RKO (cell line): Measurements from ENCODE around the gene ERI3.

ENCODE experiments used
- DNase-seq: peaks from one replicate; pipeline ENCODE4 v3.0.0-alpha.2; 2016; ENCODE audit warnings: low spot score

ERI3 gene

DNA sequence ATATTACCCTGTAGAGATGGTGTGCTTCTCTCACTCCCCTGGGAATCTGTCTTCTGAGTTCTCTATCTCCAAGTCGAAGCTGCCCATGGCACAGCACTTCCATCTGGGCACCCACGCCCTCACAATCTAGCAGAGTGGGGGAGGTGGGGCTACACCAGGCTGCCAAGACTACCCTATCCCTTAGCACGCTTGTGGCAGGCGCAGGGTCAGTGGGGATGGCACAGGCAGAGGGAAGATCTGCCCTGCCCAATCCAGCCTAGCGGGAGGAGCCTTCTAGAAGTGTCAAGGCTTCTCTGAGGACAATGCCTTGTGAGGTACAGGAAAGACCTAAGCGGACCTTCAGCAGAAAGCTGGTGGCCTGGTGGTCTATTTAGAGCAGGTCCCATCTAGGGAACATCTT is 92.6 kb downstream of the ERI3 start:
- no peak for DNase-seq

DNA sequence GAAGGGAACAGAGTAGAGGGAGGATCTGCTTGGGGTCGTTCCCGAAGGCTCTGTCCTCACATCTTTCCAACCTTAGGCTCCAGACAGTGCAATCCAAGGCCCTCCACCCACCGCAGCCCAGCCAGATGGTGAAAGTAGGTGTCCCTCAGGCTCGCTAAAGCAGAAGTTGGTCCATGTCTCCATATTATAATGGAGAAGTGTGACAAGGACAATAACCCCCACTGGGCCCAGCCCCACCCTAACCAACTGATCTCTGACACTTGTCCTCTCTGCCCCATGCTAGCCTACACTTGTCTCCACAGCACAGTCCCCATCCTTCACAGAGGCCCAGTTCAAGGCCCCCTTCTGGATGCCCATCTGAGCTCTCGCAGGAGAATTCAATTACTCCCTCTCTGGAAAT is 93.1 kb downstream of the ERI3 start:
- no peak for DNase-seq

DNA sequence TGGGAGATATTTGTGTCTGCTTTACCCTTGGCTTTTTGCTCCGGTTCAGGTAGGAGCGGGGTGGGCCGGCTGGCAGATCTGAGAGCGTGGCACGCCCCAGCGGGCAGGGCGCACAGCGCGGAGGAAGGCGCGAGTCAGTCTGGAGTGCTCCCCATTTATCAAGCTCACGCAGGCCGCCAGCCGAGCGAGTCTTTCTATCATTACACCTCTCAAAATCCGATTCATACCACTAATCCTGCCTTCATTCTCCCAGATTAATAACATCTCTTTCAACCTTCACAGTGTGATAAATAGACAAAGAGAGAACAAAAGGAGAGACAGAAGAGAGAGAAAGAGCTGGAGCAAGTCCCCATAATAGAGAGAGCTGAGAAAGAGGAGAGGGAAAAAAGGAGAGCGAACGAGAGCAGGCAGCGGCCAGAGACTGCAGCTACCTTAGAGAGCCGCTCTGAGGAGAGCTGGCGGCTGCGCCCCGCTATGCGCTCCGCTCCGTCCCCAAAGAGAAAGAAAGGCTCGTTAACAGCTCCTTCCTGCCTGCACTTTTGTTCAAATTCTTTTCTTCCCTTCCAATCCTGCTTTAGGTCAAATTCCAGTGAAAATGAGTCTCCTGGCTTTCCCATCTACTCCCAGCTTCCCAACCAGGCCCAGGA is 93.8 kb downstream of the ERI3 start:
- no peak for DNase-seq

DNA sequence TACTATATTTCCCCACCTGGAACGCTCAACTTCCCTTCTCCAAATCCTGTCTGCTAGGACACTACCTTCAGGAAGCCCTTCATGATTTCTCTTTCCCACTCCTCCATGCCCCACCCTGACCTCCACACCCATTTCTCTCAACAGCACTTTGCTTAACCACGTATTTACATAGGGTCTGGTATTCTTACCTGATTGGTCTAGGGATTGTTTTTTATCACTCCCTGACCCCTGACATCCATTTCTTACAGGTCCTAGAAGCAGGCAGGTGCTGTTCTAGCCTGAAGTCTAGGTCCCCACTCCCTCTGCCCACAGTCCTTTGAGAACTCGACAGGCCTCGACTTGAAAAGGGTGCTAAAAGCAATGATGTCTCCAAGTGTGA is 94.3 kb downstream of the ERI3 start:
- DNase-seq: no peak

DNA sequence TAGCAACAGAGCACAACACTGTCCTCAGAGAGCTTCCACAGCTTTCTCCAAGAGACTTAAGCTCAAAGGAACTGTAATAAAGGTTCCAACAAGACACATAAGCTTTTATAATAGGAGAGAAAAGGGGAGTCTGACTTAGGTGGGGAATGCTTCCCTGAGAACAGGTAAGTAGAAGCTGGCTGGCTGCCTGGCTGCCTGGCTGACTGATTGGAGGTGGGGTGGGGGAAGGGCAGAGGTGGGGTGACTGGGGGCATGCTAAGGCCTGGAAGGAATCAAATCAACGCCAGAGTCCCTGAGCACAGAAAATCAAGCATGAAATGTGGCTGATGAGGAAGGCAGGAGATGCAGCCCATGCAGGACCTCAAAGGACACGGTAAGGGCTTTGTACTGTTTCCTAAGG is 96.0 kb downstream of the ERI3 start:
- DNase-seq: no peak

DNA sequence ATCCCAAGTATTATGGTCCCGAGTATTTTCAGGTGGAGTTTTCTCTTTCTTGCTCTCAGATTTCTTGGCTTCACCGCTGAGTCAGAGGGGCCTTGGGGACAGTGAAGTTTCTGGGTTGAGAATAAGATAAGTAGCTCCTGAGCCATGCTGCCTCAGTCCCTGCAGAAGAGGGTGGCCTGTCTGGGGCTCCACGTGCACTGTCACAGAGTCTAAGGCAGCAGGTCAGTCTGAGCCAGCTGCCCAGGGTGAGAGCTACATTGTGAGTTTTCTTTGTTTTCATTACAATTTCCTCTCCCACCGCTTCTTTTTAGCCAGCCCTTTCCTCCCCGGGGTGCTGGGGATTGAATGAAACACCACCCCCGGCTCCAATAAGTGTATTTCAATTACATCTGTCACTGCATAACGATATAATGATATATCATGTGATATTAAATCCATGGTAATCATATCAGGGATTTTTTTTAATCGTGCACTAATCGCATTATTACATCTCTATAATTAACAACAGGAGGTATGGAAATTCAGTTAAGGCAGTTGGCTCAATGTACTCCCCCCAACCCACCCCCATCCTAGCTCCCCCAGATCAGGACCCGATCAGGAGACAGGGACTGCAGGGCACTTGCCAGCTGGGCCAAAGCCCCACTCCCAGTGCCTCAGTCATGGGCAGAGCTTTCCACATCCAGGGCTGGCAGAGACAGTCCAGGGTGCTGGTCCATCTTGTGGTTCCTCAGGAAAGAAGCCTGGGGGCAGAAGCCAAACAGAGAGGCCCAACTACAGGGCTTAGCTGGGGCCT is 98.1 kb downstream of the ERI3 start:
- no peak for DNase-seq

DNA sequence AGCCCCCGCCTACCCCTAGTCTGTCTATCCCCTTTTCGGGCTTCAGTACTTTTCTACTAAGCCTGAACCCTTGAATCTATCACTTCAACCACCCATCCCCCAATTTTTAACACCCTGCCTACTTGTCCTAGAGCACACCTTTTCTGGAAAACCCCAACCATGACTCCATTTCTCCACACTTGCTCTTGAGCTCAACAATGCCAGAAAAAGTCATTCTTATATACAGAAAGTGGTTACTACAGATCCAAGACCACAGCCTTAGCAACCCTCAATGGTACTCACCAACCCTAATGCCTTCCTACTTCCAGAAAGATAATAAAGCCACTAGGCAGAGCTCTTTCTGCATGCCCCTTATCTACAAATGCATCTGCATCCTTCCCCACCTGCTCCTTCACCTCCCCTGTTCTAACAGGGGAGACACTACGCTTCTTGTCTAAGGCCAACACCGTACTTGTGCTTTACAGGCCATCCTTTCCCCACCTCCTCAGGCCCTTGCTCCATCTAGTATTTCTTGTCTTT is 100.6 kb downstream of the ERI3 start:
- no peak for DNase-seq

DNA sequence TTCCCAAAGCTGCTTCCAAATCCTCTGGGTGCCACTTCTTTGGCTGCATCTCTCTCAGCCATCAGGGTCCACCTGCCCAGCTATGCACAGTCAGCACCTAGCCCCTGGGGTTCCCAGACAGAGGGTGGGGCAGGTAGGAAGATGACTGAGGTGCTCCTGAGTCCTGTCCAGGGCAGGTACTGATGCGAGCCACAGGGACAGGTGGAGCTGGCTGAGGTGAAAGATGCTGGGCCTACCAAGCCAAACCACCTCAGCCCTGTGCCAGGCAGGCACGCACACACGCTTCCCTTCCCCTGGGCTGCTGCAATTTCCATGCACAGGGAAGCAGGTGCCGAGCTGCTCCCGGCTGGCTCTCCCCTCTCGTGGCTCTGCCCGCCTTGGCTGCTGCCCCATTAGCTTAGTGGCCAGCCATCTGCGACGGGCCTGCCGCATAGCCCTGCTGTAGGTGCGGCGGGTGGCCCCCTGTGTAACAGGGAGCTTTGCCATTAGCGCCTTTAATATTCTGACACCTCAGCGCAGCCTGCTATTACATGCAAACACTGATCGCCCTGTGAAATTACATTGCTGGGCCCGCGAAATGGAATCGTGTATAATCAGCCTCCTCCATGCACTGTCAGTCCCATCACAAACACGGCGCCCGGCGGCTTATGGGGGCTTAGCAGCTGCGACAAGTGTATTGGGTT is 102.9 kb downstream of the ERI3 start:
- no peak for DNase-seq

DNA sequence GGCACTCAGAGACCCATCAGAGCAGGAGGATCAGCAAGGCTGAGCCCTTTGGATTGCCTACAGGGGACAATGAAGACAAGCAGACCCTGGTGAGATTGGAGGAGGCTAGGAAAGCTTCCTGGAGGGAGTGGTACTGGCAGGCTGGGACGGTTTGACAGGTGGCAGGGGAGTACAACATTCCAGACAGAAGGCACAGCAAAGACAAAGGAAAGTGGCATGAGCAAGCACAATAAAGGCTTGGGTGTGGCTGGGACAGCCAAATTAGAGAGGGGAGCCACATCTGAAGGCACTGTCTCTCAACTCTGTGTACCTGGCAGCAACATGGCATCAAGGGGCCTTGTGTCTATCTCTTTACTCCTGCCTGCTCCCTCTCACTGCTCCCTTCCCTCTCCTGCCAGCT is 103.6 kb downstream of the ERI3 start:
- no peak for DNase-seq

DNA sequence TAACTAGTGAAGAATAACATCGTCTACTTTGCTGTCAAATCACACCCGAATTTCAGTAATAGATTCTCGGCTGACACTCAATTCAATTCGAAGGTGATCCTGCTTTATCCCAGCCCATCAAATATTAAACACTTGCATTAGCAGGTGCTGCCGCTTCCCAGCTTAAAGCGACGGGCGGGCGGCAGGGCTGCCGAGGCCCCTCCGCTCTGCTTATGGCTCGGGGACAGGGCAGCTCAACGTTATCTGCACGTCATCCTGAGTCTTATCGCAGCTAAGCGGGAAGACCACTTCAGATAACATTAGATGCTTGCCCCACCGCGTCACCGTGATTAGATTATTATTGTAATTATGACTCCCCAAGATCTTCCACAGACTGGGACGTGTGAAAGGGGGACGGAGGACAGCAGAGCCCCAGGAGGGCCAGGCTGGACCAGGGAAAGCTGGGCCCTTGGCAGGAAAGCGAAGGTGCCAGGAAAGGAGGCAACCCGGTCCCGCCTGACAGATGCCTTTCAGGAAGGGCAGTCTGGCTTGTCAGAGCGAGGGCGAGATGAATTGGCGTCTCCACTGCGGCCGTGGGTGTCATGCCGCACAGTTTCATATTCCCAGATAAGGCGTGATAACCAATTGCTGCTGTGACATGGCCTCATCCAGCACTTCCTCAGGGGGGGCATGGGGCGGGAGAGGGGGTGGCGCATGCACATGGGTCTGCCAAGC is 104.8 kb downstream of the ERI3 start:
- DNase-seq: no peak

DNA sequence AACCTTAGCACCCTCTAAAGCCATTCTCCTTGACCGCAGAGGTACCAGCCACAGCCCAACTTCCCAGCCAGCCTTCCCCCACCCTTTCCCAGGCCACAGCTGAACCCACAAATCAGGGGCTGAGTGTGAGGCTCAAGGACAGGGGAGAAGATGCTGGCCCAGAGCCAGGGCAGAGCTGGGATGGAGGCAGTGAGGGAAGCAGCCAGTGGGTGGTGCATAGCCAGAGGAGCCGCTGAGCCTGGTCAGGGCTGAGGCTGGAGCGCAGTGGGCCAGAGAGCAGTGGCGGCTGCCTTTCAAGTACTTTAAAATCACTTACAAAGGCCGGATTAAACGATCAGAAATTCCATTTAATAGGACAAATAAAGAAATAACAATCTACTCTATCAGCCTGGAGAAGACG is 105.5 kb downstream of the ERI3 start:
- DNase-seq: no peak

DNA sequence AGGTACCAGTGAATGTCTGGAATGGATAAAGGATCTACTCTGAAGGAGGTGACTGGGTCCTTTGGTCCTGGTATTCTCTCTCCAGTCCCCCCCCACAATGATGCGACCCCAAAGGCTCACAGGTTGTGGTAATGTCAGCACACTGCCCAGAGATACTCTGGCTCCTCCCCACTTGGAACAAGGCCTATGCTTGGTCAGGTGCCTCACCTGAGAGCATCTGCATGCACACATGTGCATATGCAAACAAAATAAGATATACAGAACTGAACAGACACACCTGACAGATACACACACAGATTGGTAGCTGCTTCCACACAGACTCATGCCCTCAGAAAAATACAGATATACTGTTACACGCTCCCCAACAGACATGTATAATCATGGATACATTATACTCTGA is 108.3 kb downstream of the ERI3 start:
- DNase-seq: no peak

DNA sequence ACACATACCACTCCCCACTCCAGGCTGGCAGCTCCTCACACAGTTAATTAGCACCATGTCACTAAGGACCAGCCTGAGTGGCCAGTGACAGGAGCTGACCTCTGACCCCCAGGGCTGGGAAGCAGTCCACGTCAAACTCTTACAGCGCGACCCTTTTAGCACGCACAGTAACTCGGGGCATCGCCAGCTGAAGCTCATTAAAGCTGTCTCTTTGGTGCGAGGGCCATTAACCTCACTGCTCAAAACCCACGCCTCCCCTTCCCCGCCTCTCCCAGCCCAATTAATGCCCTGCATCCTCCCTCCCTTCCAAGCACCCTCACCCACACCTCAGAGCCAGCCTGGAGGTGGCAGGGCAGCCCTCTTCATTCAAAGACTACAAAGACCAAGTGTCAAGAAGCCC is 110.1 kb downstream of the ERI3 start:
- DNase-seq: no peak

DNA sequence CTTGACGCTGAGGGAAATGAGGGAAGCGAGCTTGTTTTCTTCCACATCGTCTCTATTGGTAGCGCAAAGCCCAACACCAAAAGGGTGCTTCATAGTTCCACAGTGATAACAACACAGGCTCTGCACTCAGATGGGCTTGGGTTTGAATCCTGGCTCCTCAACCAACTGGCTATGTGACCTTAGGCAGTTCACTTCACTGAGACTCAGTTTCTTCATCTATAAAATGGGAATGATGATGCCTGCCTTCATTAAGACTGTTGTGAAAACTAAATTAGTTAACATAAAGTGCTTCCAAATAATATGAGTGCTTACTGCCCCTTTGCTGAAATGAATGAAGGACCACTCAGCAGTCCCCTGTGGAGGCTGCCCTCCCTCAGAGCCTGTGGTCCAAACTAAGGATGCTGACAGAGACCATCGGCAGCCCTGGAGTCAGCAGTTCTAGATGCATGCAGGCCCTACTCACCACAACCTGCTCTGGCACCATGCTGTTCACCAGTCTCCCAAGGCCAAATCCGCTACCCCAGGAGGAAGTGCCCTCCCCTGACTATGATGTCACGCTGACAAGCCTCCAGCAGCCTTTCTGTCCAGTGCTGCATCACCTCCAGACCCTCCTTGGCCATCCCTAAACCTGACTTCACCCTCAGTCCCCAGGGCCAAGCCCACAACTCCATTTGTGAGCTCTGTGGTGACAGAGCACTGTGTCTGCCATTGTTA is 111.1 kb downstream of the ERI3 start:
- no peak for DNase-seq

DNA sequence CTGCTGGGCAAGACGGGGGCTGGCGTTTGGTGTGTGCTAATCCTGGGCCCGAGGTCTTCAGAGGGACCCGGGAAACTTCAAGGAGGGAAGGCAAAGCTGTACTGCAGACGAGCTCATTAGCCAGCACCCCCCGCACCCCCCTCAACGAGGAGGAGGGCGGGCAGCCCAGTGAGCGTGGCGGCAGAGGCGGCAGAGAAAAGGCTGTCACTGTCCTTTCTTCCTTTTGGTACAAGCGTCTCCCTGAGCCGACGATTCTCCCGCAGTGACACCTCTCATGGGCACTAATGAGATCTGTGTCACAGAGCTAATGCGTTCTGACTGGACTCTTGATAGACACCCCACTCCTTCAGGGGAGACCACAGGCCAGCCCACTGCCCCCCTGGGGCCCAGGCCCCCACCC is 112.3 kb downstream of the ERI3 start:
- no peak for DNase-seq

DNA sequence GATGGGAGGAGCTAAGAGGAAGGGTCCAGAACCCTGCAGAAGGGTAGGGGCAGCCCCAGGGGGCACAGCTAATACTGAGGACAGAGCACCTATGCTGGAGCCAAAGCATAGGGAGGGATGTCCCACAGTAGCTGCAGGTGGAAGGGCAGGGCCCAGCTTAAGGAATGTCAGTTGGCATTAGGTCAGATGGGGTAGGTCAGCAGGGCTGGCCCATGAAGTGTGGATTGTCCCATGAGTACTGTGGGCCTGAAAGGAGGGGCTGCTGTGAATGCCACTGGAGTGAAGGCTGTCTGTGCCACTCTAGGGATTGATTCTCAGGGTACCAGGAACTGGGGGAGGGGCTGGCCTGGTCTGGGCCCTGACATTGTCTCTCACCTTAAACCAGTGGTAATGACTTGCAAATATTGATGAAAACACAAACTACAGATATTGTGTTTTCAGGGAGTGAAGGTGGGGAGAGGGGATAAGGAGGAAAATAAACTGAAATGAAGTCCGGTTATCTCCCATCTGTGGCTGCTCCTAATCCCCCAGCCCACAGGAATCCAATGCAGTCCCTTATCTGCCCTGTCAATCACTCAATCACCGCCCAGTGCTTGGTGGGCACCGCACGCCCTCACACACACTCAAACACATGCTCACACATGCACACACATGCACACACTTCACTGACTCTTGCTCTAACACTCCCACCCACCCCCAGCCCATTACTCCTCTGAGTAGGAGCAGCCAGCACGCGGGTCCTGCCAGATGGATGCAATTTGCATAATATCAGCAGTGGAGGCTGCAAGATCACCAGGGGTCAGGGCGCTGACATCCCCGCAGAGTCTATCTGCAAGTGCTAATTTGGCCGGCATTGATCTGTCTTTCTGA is 114.0 kb downstream of the ERI3 start:
- DNase-seq: no peak

DNA sequence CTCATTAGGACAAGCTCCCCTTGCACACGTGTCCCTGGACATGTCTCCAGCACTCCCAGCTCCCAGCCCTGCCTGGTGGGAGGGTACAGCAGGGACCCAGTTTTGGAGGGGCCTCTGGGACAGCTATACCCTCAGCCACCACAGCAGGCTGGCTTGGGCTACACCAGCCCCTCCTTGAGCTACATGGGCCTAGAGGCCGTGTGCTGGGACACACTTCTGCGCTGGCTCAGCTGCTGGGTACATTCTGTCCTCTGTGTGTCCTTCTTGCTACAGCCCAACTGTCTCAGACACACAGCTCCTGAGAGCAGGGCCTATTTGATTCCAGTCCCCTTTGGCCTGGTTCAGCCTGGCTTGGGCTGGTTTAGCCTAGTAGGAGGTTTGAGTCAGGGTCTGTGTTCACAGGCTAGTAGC is 115.1 kb downstream of the ERI3 start:
- no peak for DNase-seq

DNA sequence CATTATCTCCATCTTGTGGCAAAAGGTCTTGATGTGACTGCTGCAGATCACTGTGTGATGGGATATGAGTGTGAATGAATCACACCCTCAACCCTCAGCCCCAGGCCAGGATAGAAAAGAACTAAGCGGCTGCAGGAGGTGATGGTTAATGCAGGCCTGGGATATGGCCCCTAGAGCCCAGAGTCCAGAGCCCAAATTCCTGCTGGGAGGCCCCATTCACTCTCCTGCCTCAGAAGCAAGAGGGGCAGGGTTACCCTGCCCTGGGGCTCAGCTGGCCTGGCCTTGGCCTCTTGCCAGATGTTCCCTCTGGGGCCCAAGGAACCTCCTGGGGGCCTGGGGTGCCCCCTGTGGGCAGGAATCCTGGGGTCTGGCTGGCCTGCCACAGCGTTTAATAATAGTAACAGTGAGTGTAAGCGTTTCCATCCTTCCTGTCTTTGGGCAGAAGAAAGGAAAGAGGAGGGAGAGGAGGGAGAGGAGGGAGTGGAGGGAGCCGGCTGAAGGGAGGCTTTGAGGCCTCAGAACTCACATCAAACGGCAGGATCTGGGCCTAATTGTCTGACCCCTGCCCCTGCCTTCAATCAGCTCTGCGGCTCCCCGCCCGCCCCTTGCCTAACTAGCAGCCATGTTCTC is 115.6 kb downstream of the ERI3 start:
- DNase-seq: peak; percentile 26

DNA sequence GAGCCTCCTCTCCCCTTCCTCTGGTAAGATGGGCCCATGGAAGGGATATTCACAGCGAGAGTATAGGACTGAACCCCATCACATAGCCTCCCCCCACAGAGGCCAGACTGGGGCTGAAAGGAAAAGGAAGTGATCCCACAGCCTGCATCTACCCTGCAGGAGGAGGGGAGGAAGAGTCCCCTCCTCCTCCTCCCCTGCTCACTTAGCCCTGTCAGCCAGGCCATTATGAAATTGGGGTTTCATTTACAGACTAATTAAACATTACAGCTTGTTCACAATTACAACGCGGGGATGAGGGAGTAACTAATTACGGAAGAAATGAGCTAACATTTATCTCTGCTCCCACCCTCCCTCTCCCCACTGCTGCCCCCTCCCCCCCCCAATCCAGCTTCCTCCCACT is 116.4 kb downstream of the ERI3 start:
- no peak for DNase-seq

DNA sequence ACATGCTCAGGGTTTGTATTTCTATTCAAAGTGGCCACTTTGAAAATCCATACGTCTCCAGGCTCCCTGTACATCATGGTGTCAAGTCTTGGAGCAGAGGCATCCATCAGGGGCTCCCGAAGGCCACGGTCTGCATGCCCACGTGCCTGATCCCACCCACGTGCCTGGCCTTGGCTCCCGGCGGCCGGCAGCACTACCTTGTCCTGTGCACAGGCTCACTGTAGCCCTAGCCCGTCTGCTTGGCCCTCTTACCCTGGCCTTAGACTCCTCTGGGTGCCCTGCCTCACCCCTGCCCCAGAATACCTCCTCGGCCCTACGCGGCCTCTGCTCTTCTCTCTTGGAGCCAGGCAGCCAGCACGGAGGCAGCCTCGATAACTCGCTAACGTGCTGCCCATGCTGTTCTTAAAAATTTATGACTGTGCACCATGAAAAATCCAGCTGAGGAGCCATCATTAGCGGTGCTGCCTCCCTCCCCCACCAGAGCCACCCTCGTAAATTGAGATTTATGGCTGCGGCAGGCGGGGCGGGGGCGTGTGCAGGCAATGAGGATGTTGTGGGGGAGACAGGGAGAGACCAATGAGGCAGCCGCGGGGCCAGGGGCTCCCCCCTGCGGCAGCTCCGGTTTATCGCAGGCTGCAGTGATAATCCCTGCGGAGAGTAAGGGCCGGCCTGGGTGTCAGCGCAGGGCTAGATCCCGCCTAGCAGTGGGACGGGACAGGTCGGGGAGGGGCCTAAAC is 117.2 kb downstream of the ERI3 start:
- DNase-seq: no peak
